ENCODE data around the gene SUGP2.

SUGP2 gene

GRCh38 chr19:18951721-18952281 is 81.5 kb downstream of the SUGP2 start:
- DNase-seq (ENCODE audit: low spot score), result no peak

- DNase-seq (ENCODE audit: low spot score), result no peak
Measured at GRCh38 chr19:18949858-18950257, 83.5 kb downstream of the SUGP2 start.

GRCh38 chr19:18948976-18949356 is 84.4 kb downstream of the SUGP2 start:
- no peak for DNase-seq (ENCODE audit: low spot score)

- DNase-seq (ENCODE audit: low spot score), result no peak
Measured at GRCh38 chr19:18948075-18948975, 85.0 kb downstream of the SUGP2 start.

GRCh38 chr19:18946918-18947317 is 86.4 kb downstream of the SUGP2 start:
- DNase-seq (ENCODE audit: low spot score), result no peak

- DNase-seq (ENCODE audit: low spot score), result no peak
Measured at GRCh38 chr19:18946335-18946734, 87.0 kb downstream of the SUGP2 start.

- no peak for DNase-seq (ENCODE audit: low spot score)
Measured at GRCh38 chr19:18945297-18945696, 88.0 kb downstream of the SUGP2 start.

- no peak for DNase-seq (ENCODE audit: low spot score)
Measured at GRCh38 chr19:18943465-18943864, 89.9 kb downstream of the SUGP2 start.

GRCh38 chr19:18942692-18943091 is 90.6 kb downstream of the SUGP2 start:
- no peak for DNase-seq (ENCODE audit: low spot score)

GRCh38 chr19:18941628-18942354 is 91.5 kb downstream of the SUGP2 start:
- DNase-seq (ENCODE audit: low spot score), result no peak

Measured in HuH-7 (cell line).